GM18502 (cell line): ENCODE data around the gene SFTPB.

Experiments
- ATAC-seq: cut with Tn5 transposase; IDR thresholded peaks from one replicate; pipeline ENCODE4 v1.9.1; 2021; ENCODE audit warnings: mild to moderate bottlenecking; ENCODE audit not compliant: unreplicated experiment, poor library complexity

SFTPB gene

GRCh38 chr2:85703329-85703728 lies 35.3 kb upstream of the SFTPB start:
- ATAC-seq: no peak

- ATAC-seq: no peak
These were observed 34.8 kb upstream of the SFTPB start for GRCh38 chr2:85702800-85703199.

- ATAC-seq: no peak
These were observed 34.2 kb upstream of the SFTPB start for GRCh38 chr2:85702172-85702571.

- ATAC-seq: no peak
These were observed 31.3 kb upstream of the SFTPB start for GRCh38 chr2:85699325-85699724.

- ATAC-seq: no peak
These were observed 30.9 kb upstream of the SFTPB start for GRCh38 chr2:85698880-85699254.

- ATAC-seq: no peak
These were observed 30.3 kb upstream of the SFTPB start for GRCh38 chr2:85698184-85698879.

GRCh38 chr2:85697716-85698115 lies 29.7 kb upstream of the SFTPB start:
- ATAC-seq: no peak

- no peak for ATAC-seq
These were observed 29.1 kb upstream of the SFTPB start for GRCh38 chr2:85697096-85697495.

GRCh38 chr2:85695691-85696668 lies 28.0 kb upstream of the SFTPB start:
- no peak for ATAC-seq

- no peak for ATAC-seq
These were observed 27.1 kb upstream of the SFTPB start for GRCh38 chr2:85695121-85695520.

- no peak for ATAC-seq
These were observed 26.3 kb upstream of the SFTPB start, which contains the start of gene GNLY for GRCh38 chr2:85694052-85695025. Gene GNLY, plus strand, starts transcription at chr2:85694358. Its CDS starts 61 bp downstream, at chr2:85694419.

- ATAC-seq: no peak
These were observed 24.1 kb upstream of the SFTPB start for GRCh38 chr2:85692039-85692645.

- no peak for ATAC-seq
These were observed 22.9 kb upstream of the SFTPB start for GRCh38 chr2:85690932-85691331.

- ATAC-seq: no peak
These were observed 16.8 kb upstream of the SFTPB start for GRCh38 chr2:85684806-85685205.

- ATAC-seq: no peak
These were observed 16.4 kb upstream of the SFTPB start for GRCh38 chr2:85684380-85684779.

GRCh38 chr2:85682378-85682777 lies 14.4 kb upstream of the SFTPB start:
- ATAC-seq: no peak

GRCh38 chr2:85681776-85682175 lies 13.8 kb upstream of the SFTPB start:
- ATAC-seq: no peak

- ATAC-seq: no peak
These were observed 13.4 kb upstream of the SFTPB start for GRCh38 chr2:85681372-85681763.

GRCh38 chr2:85680707-85681371 lies 12.8 kb upstream of the SFTPB start:
- no peak for ATAC-seq
